Kidney epithelial cell (primary cell): ENCODE measurements around the gene SNRPA. TPM values are rescaled to one million over a fixed set of nuclear protein-coding genes. Genes with fewer than 3 reads are reported as not detected.

Source experiments
- DNase-seq: peaks from one replicate; pipeline ENCODE4 v3.0.0-alpha.2; 2010; ENCODE audit warnings: low read depth
- H3K27me3 ChIP-seq: 2 replicates; pipeline ENCODE4 v1.6.0; 2011; ENCODE audit warnings: low read length; ENCODE audit not compliant: control insufficient read depth, insufficient read depth
- H3K36me3 ChIP-seq: 2 replicates; pipeline ENCODE4 v1.5.1; 2011; ENCODE audit warnings: low read length; ENCODE audit not compliant: control insufficient read depth, insufficient read depth
- H3K4me3 ChIP-seq: 2 replicates; pipeline ENCODE4 v1.5.1; 2011; ENCODE audit warnings: low read depth, mild to moderate bottlenecking, control low read depth, low read length
- CTCF ChIP-seq: IDR thresholded peaks from 2 replicates; pipeline ENCODE4 v1.5.1; 2011; ENCODE audit warnings: mild to moderate bottlenecking, moderate library complexity, low read length, control low read depth, inconsistent platforms; ENCODE audit not compliant: insufficient read depth, poor library complexity, severe bottlenecking
- total RNA-seq: library from RNA; depleted of rRNA; stranded (reverse); fragments of >200 nt; gene quantifications from 2 replicates; pipeline ENCODE4 v1.2.3, GENCODE V29; 2015

Gene SNRPA
- total RNA-seq, 1 donor from 2014 or later, result 110 TPM

GRCh38 chr19:40797166-40797962, 46.4 kb downstream of the SNRPA start:
- H3K4me3 ChIP-seq, result no peak overlapping the region

GRCh38 chr19:40797963-40798682, 47.1 kb downstream of the SNRPA start:
- no peak for DNase-seq
- H3K36me3 ChIP-seq, result peaks cover 2% of the 10 kb centered on the region
- peak; percentile 26 for TF ChIP-seq CTCF
- H3K4me3 ChIP-seq, result peak overlapping the region; percentile 42
- H3K27me3 ChIP-seq, result no peaks in the 10 kb centered on the region

More at GRCh38 chr19:40797166-40797962, 46.4 kb downstream of the SNRPA start:
- Histone ChIP-seq H3K36me3 (no peaks in the 10 kb centered on the region), H3K27me3 (no peaks in the 10 kb centered on the region)
- no peak for DNase-seq
- no peak for TF ChIP-seq CTCF

DNA sequence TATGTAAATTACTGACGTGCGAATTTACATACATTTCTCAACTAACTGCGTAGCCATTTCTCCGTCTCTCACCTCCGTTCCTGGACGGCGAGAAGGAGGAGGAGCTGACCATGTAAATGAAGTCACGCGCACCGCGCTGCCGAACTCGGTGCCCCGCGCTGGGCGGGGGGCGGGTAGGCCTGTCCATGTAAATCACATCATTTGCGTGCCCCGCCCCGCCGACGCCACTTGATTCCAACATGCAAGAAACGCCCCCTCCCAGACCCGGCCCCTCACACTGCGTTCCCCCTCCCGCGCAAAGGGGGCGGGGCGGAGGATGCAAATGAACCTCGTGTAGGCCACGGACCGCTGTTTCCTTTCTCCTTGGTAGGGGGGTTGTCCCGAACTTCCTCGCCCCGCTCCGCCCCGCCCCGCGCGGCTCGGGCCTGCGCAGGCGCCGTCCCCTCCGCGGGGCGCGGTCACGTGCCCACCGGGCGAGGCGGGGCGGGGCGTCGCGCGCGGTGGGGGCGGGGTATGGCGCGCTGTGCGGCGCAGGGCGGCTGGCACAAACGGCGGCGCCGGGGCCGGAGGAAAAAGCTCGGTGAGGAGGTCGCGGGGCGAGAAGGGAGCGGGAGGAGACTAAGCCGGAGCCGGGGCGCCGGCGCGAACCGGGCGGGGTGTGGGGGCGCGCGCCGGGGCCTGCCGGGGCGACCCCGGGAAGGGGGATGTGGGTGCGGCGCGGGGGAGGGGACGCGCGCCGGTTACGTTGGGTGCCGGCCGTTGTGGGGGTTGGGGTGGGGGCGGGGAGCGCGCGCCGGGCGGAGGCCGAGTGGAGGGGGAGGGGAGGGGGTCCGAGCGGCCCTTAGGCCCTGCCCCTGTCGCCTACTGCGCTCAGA, 47.9 kb downstream of the SNRPA start, which contains the start of gene EGLN2:
EGLN2 (plus strand) TSS at position 509 of the 875 bp plus-strand sequence. CDS start 1,382 bp downstream, outside the sequence.
- TF ChIP-seq CTCF, result no peak
- H3K36me3 ChIP-seq, result peaks cover 2% of the 10 kb centered on the region
- no peaks in the 10 kb centered on the region for H3K27me3 ChIP-seq
- peak; percentile 99 for DNase-seq
- H3K4me3 ChIP-seq, result peak within 1 kb of the TSS; percentile 98

- no peak for TF ChIP-seq CTCF
- H3K36me3 ChIP-seq, result peaks cover 2% of the 10 kb centered on the region
- no peak for DNase-seq
- peak overlapping the region; percentile 98 for H3K4me3 ChIP-seq
- H3K27me3 ChIP-seq, result no peaks in the 10 kb centered on the region
These were observed 48.7 kb downstream of the SNRPA start for GRCh38 chr19:40799558-40800338.
